Keratinocyte (primary cell): Measurements from ENCODE around the gene FBXO39. TPM values are rescaled to one million over a fixed set of nuclear protein-coding genes. Genes with fewer than 3 reads are reported as not detected.

Source experiments
- DNase-seq: peaks from one replicate; pipeline ENCODE4 v3.0.0-alpha.2; 2011; ENCODE audit warnings: low read depth, missing footprints, low spot score
- FAIRE-seq: peaks from 2 replicates; lab custom pipeline; 2011; peaks lifted over from hg19 to GRCh38; lab: Jason Lieb, UNC
- H2AFZ ChIP-seq: 2 replicates; pipeline ENCODE4 v1.6.0; 2012; ENCODE audit warnings: low read length, control low read depth, inconsistent platforms; ENCODE audit not compliant: control insufficient read depth
- H3K27ac ChIP-seq: 2 replicates; pipeline ENCODE4 v1.5.1; 2011; ENCODE audit warnings: low read length; ENCODE audit not compliant: control insufficient read depth, insufficient read depth
- H3K27me3 ChIP-seq: 3 replicates; pipeline ENCODE4 v1.6.0; 2011; ENCODE audit warnings: low read length; ENCODE audit not compliant: control insufficient read depth, insufficient read depth; ENCODE audit errors: extremely low read depth
- H3K36me3 ChIP-seq, 2 experiments: 2 replicates in 1 of 2; 3 replicates in 1 of 2; pipeline ENCODE4 v1.5.1; 2011; ENCODE audit warnings: low read length in 2 of 2, mild to moderate bottlenecking in 1 of 2; ENCODE audit not compliant: control insufficient read depth in 2 of 2, insufficient read depth in 2 of 2; ENCODE audit errors: extremely low read depth in 1 of 2
- H3K4me1 ChIP-seq: 3 replicates; pipeline ENCODE4 v1.5.1; 2011; ENCODE audit warnings: low read length; ENCODE audit not compliant: control insufficient read depth, insufficient read depth; ENCODE audit errors: extremely low read depth
- H3K4me2 ChIP-seq: 3 replicates; pipeline ENCODE4 v1.6.0; 2011; ENCODE audit warnings: low read depth, low read length; ENCODE audit not compliant: control insufficient read depth, insufficient read depth; ENCODE audit errors: extremely low read depth
- H3K4me3 ChIP-seq, 3 experiments: fragments of 200-600 bp in 1 of 3; sonication (generic) in 1 of 3; 2 replicates in 2 of 3; 3 replicates in 1 of 3; pipeline ENCODE4 v1.5.1; 2011 to 2016; ENCODE audit warnings: low read length in 3 of 3, mild to moderate bottlenecking in 3 of 3, control low read depth in 2 of 3, inconsistent platforms in 1 of 3, low read depth in 1 of 3, mixed read lengths in 1 of 3, mixed run types in 1 of 3, moderate library complexity in 1 of 3; ENCODE audit not compliant: control insufficient read depth in 2 of 3, insufficient read depth in 2 of 3; ENCODE audit errors: extremely low read depth in 1 of 3
- H3K79me2 ChIP-seq: 2 replicates; pipeline ENCODE4 v1.6.0; 2012; ENCODE audit warnings: low read length; ENCODE audit not compliant: control insufficient read depth, insufficient read depth
- H3K9ac ChIP-seq: 3 replicates; pipeline ENCODE4 v1.6.0; 2011; ENCODE audit warnings: low read length; ENCODE audit not compliant: control insufficient read depth, insufficient read depth; ENCODE audit errors: extremely low read depth
- H3K9me1 ChIP-seq: 3 replicates; pipeline ENCODE4 v1.6.0; 2011; ENCODE audit warnings: low read length; ENCODE audit not compliant: control insufficient read depth, insufficient read depth; ENCODE audit errors: extremely low read depth
- H3K9me3 ChIP-seq: 2 replicates; pipeline ENCODE4 v1.5.1; 2012; ENCODE audit warnings: low read depth, low read length; ENCODE audit not compliant: control insufficient read depth
- H4K20me1 ChIP-seq: 3 replicates; pipeline ENCODE4 v1.6.0; 2011; ENCODE audit warnings: low read length; ENCODE audit not compliant: control insufficient read depth, insufficient read depth; ENCODE audit errors: extremely low read depth
- CTCF ChIP-seq, 3 experiments: IDR thresholded peaks in 1 of 3; conservative IDR thresholded peaks in 1 of 3; optimal IDR thresholded peaks in 1 of 3; 2 replicates in 2 of 3; 3 replicates in 1 of 3; pipeline versions ENCODE3 to v1.5.1; 2011; ENCODE audit warnings: low read length in 3 of 3, mild to moderate bottlenecking in 3 of 3, moderate library complexity in 2 of 3, control low read depth in 1 of 3, inconsistent platforms in 1 of 3; ENCODE audit not compliant: insufficient read depth in 2 of 3; ENCODE audit errors: extremely low read depth in 1 of 3
- EZH2 ChIP-seq: IDR thresholded peaks from one replicate; pipeline ENCODE4 v1.6.1; 2012; ENCODE audit warnings: inconsistent platforms, mild to moderate bottlenecking, low read length, moderate library complexity
- dilution Hi-C: fragments of 300-500 bp; cut with MboI; formaldehyde crosslinking; loops from one replicate; pipeline ENCODE4 v1.7.0; 2020; ENCODE audit warnings: low sequenced_read_pairs; ENCODE audit not compliant: extremely low pct_ligation_motif_present
- polyA plus RNA-seq, 5 experiments: library from polyadenylated mRNA; depleted of rRNA in 3 of 5; stranded (reverse) in 3 of 5; stranded (forward) in 1 of 5; unstranded in 1 of 5; fragments of >200 nt; gene quantifications; 1 replicate in 1 of 5; 2 replicates in 3 of 5; 3 replicates in 1 of 5; pipeline versions ENCODE4 v1.2.1 to v1.2.3, GENCODE V29; 2011 to 2012; ENCODE audit warnings: missing spikeins in 2 of 5, low read depth in 1 of 5, low replicate concordance in 1 of 5

FBXO39 gene
- polyA plus RNA-seq, 1 donor (not counting 4 experiments of a cell fraction or from before 2014, with no cell fraction given): 3.3 TPM

GRCh38 chr17:6748617-6749016 is 27.4 kb upstream of the FBXO39 start:
- FAIRE-seq: no peak
- no peaks in the 10 kb centered on the region for H3K9me3 ChIP-seq
- H3K4me2 ChIP-seq: no peak overlapping the region
- no peak overlapping the region for H3K27ac ChIP-seq
- H3K4me1 ChIP-seq: peaks cover 13% of the 10 kb centered on the region
- H3K79me2 ChIP-seq: no peaks in the 10 kb centered on the region
- no peak overlapping the region for H3K9ac ChIP-seq
- H3K4me3 ChIP-seq: no peak overlapping the region
- TF ChIP-seq EZH2 (no peak), CTCF (optimal IDR thresholded peaks at IDR 0.05 in 1 of 3, IDR thresholded peaks at IDR 0.05 in 1 of 3, conservative IDR thresholded peaks at IDR 0.05 in 1 of 3; ENCODE audit: extremely low read depth in 1 of 3, insufficient read depth in 2 of 3, low read length in 3 of 3) (no peak)
- no peaks in the 10 kb centered on the region for H4K20me1 ChIP-seq
- no peaks in the 10 kb centered on the region for H3K9me1 ChIP-seq
- dilution Hi-C loops: no loop called here
- no peaks in the 10 kb centered on the region for H3K36me3 ChIP-seq
- no peak for DNase-seq
- H2AFZ ChIP-seq: no peak overlapping the region
- H3K27me3 ChIP-seq: no peaks in the 10 kb centered on the region

GRCh38 chr17:6749519-6749918 is 26.5 kb upstream of the FBXO39 start:
- dilution Hi-C loops: no loop called here
- FAIRE-seq (no peak), DNase-seq (no peak)

More at GRCh38 chr17:6749519-6749918, 26.5 kb upstream of the FBXO39 start:
- Histone ChIP-seq H3K79me2 (no peaks in the 10 kb centered on the region), H3K9me3 (no peaks in the 10 kb centered on the region), H3K4me3 (no peak overlapping the region), H3K4me1 (peaks cover 13% of the 10 kb centered on the region), H3K27ac (no peak overlapping the region), H3K9me1 (no peaks in the 10 kb centered on the region), H3K9ac (no peak overlapping the region), H3K4me2 (no peak overlapping the region), H3K36me3 (no peaks in the 10 kb centered on the region), H4K20me1 (no peaks in the 10 kb centered on the region), H2AFZ (no peak overlapping the region), H3K27me3 (no peaks in the 10 kb centered on the region)
- TF ChIP-seq EZH2 (no peak), CTCF (optimal IDR thresholded peaks at IDR 0.05 in 1 of 3, IDR thresholded peaks at IDR 0.05 in 1 of 3, conservative IDR thresholded peaks at IDR 0.05 in 1 of 3; ENCODE audit: extremely low read depth in 1 of 3, insufficient read depth in 2 of 3, low read length in 3 of 3) (no peak)
